KMS-11 (cell line): ENCODE results near the gene UGT2A1.

Source experiments
- H2AFZ ChIP-seq: fragments of 200-600 bp; sonication (generic); 2 replicates; pipeline ENCODE4 v1.6.1; 2016; ENCODE audit warnings: antibody characterized with exemption, mixed run types, low read depth
- H3K27ac ChIP-seq: fragments of 200-600 bp; sonication (generic); 2 replicates; pipeline ENCODE4 v1.6.1; 2016; ENCODE audit warnings: mild to moderate bottlenecking, mixed run types
- H3K27me3 ChIP-seq: fragments of 200-600 bp; sonication (generic); 2 replicates; pipeline ENCODE4 v1.6.1; 2017; ENCODE audit warnings: mild to moderate bottlenecking, low read depth, mixed run types, moderate library complexity; ENCODE audit not compliant: insufficient read depth
- H3K36me3 ChIP-seq: fragments of 200-600 bp; sonication (generic); 2 replicates; pipeline ENCODE4 v1.6.1; 2017; ENCODE audit warnings: mild to moderate bottlenecking, mixed run types; ENCODE audit not compliant: insufficient read depth
- H3K4me1 ChIP-seq: fragments of 200-600 bp; sonication (generic); 2 replicates; pipeline ENCODE4 v1.6.1; 2016; ENCODE audit warnings: mild to moderate bottlenecking, low read depth, mixed run types; ENCODE audit not compliant: poor library complexity, severe bottlenecking
- H3K4me2 ChIP-seq: fragments of 200-600 bp; sonication (generic); 2 replicates; pipeline ENCODE4 v1.7.0; 2016; ENCODE audit warnings: mild to moderate bottlenecking, mixed run types
- H3K4me3 ChIP-seq: fragments of 200-600 bp; sonication (generic); IDR thresholded peaks from 2 replicates; pipeline ENCODE4 v1.6.1; 2017; ENCODE audit warnings: low read depth, low read length, mixed read lengths; ENCODE audit not compliant: insufficient read depth
- H3K79me2 ChIP-seq: fragments of 200-600 bp; sonication (generic); 2 replicates; pipeline ENCODE4 v1.6.1; 2016; ENCODE audit warnings: low read depth, mixed run types; ENCODE audit not compliant: insufficient read depth
- H3K9ac ChIP-seq: fragments of 200-600 bp; sonication (generic); 2 replicates; pipeline ENCODE4 v1.6.1; 2016; ENCODE audit warnings: mild to moderate bottlenecking, mixed run types
- H4K20me1 ChIP-seq: fragments of 200-600 bp; sonication (generic); 2 replicates; pipeline ENCODE4 v1.6.1; 2016; ENCODE audit warnings: mild to moderate bottlenecking, mixed run types; ENCODE audit not compliant: insufficient read depth
- CTCF ChIP-seq: fragments of 200-600 bp; sonication (generic); conservative IDR thresholded peaks from 2 replicates; pipeline ENCODE4 v1.6.1; 2017; ENCODE audit warnings: low read depth, mild to moderate bottlenecking, antibody characterized with exemption, low read length, moderate library complexity, mixed read lengths

The UGT2A1 gene

GRCh38 chr4:69577245-69577644, 75.8 kb downstream of the UGT2A1 start:
- no peak overlapping the region for H3K4me2 ChIP-seq
- H3K9ac ChIP-seq, result no peak overlapping the region
- no peaks in the 10 kb centered on the region for H3K4me1 ChIP-seq
- no peaks in the 10 kb centered on the region for H4K20me1 ChIP-seq
- no peak overlapping the region for H3K27ac ChIP-seq
- H3K27me3 ChIP-seq, result no peaks in the 10 kb centered on the region
- no peak for TF ChIP-seq CTCF
- no peaks in the 10 kb centered on the region for H3K36me3 ChIP-seq
- no peaks in the 10 kb centered on the region for H3K79me2 ChIP-seq
- no peak overlapping the region for H3K4me3 ChIP-seq
- H2AFZ ChIP-seq, result no peak overlapping the region

- H3K9ac ChIP-seq, result no peak overlapping the region
Measured at GRCh38 chr4:69576251-69576877, 76.7 kb downstream of the UGT2A1 start.

GRCh38 chr4:69568787-69569186, 84.3 kb downstream of the UGT2A1 start:
- Histone ChIP-seq H4K20me1 (no peaks in the 10 kb centered on the region), H3K27me3 (no peaks in the 10 kb centered on the region), H2AFZ (no peak overlapping the region), H3K4me1 (no peaks in the 10 kb centered on the region), H3K27ac (no peak overlapping the region), H3K36me3 (no peaks in the 10 kb centered on the region), H3K9ac (no peak overlapping the region), H3K4me2 (no peak overlapping the region), H3K79me2 (no peaks in the 10 kb centered on the region), H3K4me3 (no peak overlapping the region)
- no peak for TF ChIP-seq CTCF

More at GRCh38 chr4:69576251-69576877, 76.7 kb downstream of the UGT2A1 start:
- Histone ChIP-seq H3K4me2 (no peak overlapping the region), H3K4me1 (no peaks in the 10 kb centered on the region), H2AFZ (no peak overlapping the region), H3K27ac (no peak overlapping the region), H4K20me1 (no peaks in the 10 kb centered on the region), H3K4me3 (no peak overlapping the region), H3K79me2 (no peaks in the 10 kb centered on the region), H3K27me3 (no peaks in the 10 kb centered on the region), H3K36me3 (no peaks in the 10 kb centered on the region)
- TF ChIP-seq CTCF, result no peak

- no peaks in the 10 kb centered on the region for H3K4me1 ChIP-seq
- no peaks in the 10 kb centered on the region for H3K79me2 ChIP-seq
- no peak overlapping the region for H2AFZ ChIP-seq
- no peak for TF ChIP-seq CTCF
- no peak overlapping the region for H3K4me3 ChIP-seq
- H4K20me1 ChIP-seq, result no peaks in the 10 kb centered on the region
- no peaks in the 10 kb centered on the region for H3K27me3 ChIP-seq
- no peak overlapping the region for H3K4me2 ChIP-seq
- H3K27ac ChIP-seq, result no peak overlapping the region
- no peaks in the 10 kb centered on the region for H3K36me3 ChIP-seq
- H3K9ac ChIP-seq, result no peak overlapping the region
Measured at GRCh38 chr4:69563424-69563823, 89.6 kb downstream of the UGT2A1 start.
